A549 (cell line): ENCODE measurements around the gene ARHGAP12. TPM values are rescaled to one million over a fixed set of nuclear protein-coding genes. Genes with fewer than 3 reads are reported as not detected.
"Not testable (repeated sequence)": the region's sequence is repeated elsewhere in the genome, so short reads cannot be mapped to it uniquely, and the experiment has no call there.

Experiments used
- ATAC-seq, 2 experiments: fragments of 200-7000 bp in 1 of 2; fragments of >200 bp in 1 of 2; cut with Nextera tagmentation in 1 of 2; cut with Tn5 transposase in 1 of 2; 3 replicates each; pipeline versions ENCODE4 v1.8.0 to v1.9.1; 2018 to 2020; ENCODE audit warnings: mild to moderate bottlenecking in 1 of 2, moderate library complexity in 1 of 2
- CTCF ChIA-PET: fragments of 300-600 bp; sonication (Branson Sonifier 250); formaldehyde crosslinking; extraction: SDS; loops from one replicate; lab custom pipeline; 2021; ENCODE audit warnings: antibody characterized with exemption, inconsistent platforms; lab: Yijun Ruan, JAX
- POLR2A ChIA-PET: fragments of 350-600 bp; formaldehyde crosslinking; extraction: SDS; loops from one replicate; lab custom pipeline; 2021; ENCODE audit warnings: antibody characterized with exemption, inconsistent platforms; lab: Yijun Ruan, JAX
- DNase-seq, 2 experiments: peaks; one replicate each; pipeline versions ENCODE4 v3.0.0 to v3.0.0-alpha.2; 2011 to 2016; ENCODE audit warnings: low read depth in 1 of 2, low spot score in 1 of 2
- FAIRE-seq: peaks from 2 replicates; lab custom pipeline; 2011; peaks lifted over from hg19 to GRCh38; lab: Jason Lieb, UNC
- H3K27ac ChIP-seq, 2 experiments: fragments of >200 bp; sonication (Bioruptor Twin); formaldehyde crosslinking; 3 replicates each; pipeline ENCODE4 v1.5.1; 2016 to 2017
- H3K4me1 ChIP-seq: fragments of >200 bp; sonication (Bioruptor Twin); formaldehyde crosslinking; 3 replicates; pipeline ENCODE4 v1.6.1; 2016
- H3K4me2 ChIP-seq: fragments of >200 bp; sonication (Bioruptor Twin); formaldehyde crosslinking; 3 replicates; pipeline ENCODE4 v1.6.1; 2016
- H3K4me3 ChIP-seq: fragments of >200 bp; sonication (Bioruptor Twin); formaldehyde crosslinking; 3 replicates; pipeline ENCODE4 v1.5.1; 2016
- H3K9me3 ChIP-seq: fragments of >200 bp; sonication (Bioruptor Twin); formaldehyde crosslinking; 3 replicates; pipeline ENCODE4 v1.6.1; 2016
- ATOH8 ChIP-seq: fragments of 250-450 bp; sonication (Bioruptor Pico); IDR thresholded peaks from 2 replicates; pipeline ENCODE4 v1.5.0; 2020; ENCODE audit warnings: low read depth, mild to moderate bottlenecking, moderate library complexity
- CHD4 ChIP-seq: fragments of 200-600 bp; sonication (generic); IDR thresholded peaks from 2 replicates; pipeline ENCODE4 v1.6.1; 2016; ENCODE audit warnings: antibody characterized with exemption, mild to moderate bottlenecking, borderline replicate concordance
- CTCF ChIP-seq: fragments of >200 bp; sonication (Bioruptor Twin); formaldehyde crosslinking; IDR thresholded peaks from 3 replicates; pipeline ENCODE4 v1.5.1; 2016
- E2F6 ChIP-seq: IDR thresholded peaks from 2 replicates; pipeline ENCODE4 v1.6.1; 2012; ENCODE audit warnings: low read depth, borderline replicate concordance
- EHF ChIP-seq: fragments of 250-450 bp; sonication (Bioruptor Pico); IDR thresholded peaks from 2 replicates; pipeline ENCODE4 v1.5.0; 2020; ENCODE audit warnings: mild to moderate bottlenecking
- ESRRA ChIP-seq: fragments of 150-350 bp; IDR thresholded peaks from 2 replicates; pipeline ENCODE4 v1.6.1; 2014; ENCODE audit warnings: mild to moderate bottlenecking, low read length, borderline replicate concordance
- FOSB ChIP-seq: fragments of 250-450 bp; sonication (Bioruptor Pico); IDR thresholded peaks from 2 replicates; pipeline ENCODE4 v1.5.0; 2020; ENCODE audit warnings: mild to moderate bottlenecking, moderate library complexity
- HEYL ChIP-seq: fragments of 250-450 bp; sonication (Bioruptor Pico); IDR thresholded peaks from 2 replicates; pipeline ENCODE4 v1.8.0; 2021; ENCODE audit warnings: mild to moderate bottlenecking, moderate library complexity
- MAZ ChIP-seq: fragments of 150-350 bp; IDR thresholded peaks from 2 replicates; pipeline ENCODE4 v1.6.1; 2014; ENCODE audit warnings: antibody characterized with exemption, low read depth, low read length, borderline replicate concordance
- POLR2AphosphoS2 ChIP-seq: conservative IDR thresholded peaks from 2 replicates; pipeline ENCODE4 v1.6.1; 2012; ENCODE audit warnings: low read length, improper control_type of control experiment, inconsistent platforms
- RAD21 ChIP-seq, 2 experiments: fragments of >200 bp in 1 of 2; sonication (Bioruptor Twin) in 1 of 2; formaldehyde crosslinking in 1 of 2; IDR thresholded peaks in 1 of 2; conservative IDR thresholded peaks in 1 of 2; 2 replicates in 1 of 2; 3 replicates in 1 of 2; pipeline ENCODE4 v1.6.1; 2012 to 2018; ENCODE audit warnings: inconsistent platforms in 1 of 2
- REST ChIP-seq: fragments of 200-600 bp; sonication (generic); IDR thresholded peaks from 2 replicates; pipeline ENCODE4 v1.6.1; 2016; ENCODE audit warnings: antibody characterized with exemption, mild to moderate bottlenecking, moderate library complexity
- RFX5 ChIP-seq: fragments of 450-650 bp; IDR thresholded peaks from 2 replicates; pipeline ENCODE4 v1.7.1; 2014; ENCODE audit warnings: antibody characterized with exemption, mild to moderate bottlenecking, moderate library complexity
- ZFP36 ChIP-seq: fragments of 450-650 bp; IDR thresholded peaks from 2 replicates; pipeline ENCODE4 v1.6.1; 2014; ENCODE audit warnings: borderline replicate concordance; ENCODE audit not compliant: partially characterized antibody
- ZNF302 ChIP-seq: fragments of 250-450 bp; sonication (Bioruptor Pico); IDR thresholded peaks from 2 replicates; pipeline ENCODE4 v1.9.0; 2021; ENCODE audit warnings: inconsistent platforms, mild to moderate bottlenecking, moderate library complexity
- ZSCAN20 ChIP-seq: fragments of 250-450 bp; sonication (Bioruptor Pico); IDR thresholded peaks from 2 replicates; pipeline ENCODE4 v1.8.0; 2022; ENCODE audit warnings: mild to moderate bottlenecking, moderate library complexity
- WGBS: methylation state at CpG from one replicate; pipeline ENCODE4 v1.1.6; 2017; ENCODE audit errors: missing lambda C conversion rate; 5-methylcytosine and 5-hydroxymethylcytosine counted together
- polyA plus RNA-seq, 4 experiments: library from polyadenylated mRNA; depleted of rRNA in 3 of 4; stranded (reverse); fragments of >200 nt; fragmentation: RNase III in 1 of 4; extraction: RNeasy Plus Mini Kit Qiagen cat#74134 plus additional on column Dnase treatment in 1 of 4; gene quantifications; 2 replicates in 3 of 4; 3 replicates in 1 of 4; pipeline ENCODE4 v1.2.3, GENCODE V29; 2011 to 2017

Gene ARHGAP12
- polyA plus RNA-seq, 2 of the 4 experiments (the other 2 are of a cell fraction), result 22.1 to 49.3 TPM

- FAIRE-seq, H3K27ac ChIP-seq, POLR2A ChIA-PET, H3K4me2 ChIP-seq, CTCF ChIA-PET, H3K9me3 ChIP-seq, DNase-seq, H3K4me1 ChIP-seq, ATAC-seq, H3K4me3 ChIP-seq: not testable (repeated sequence)
- no CpG with 5 or more reads among the region's 32 CpGs for WGBS
Measured at GRCh38 chr10:31969847-31970246, 41.2 kb upstream of the ARHGAP12 start.

- 67% methylated on average over 1 of the region's 1 CpG for WGBS
- no peak for FAIRE-seq
- no peak for DNase-seq
- ChIA-PET POLR2A (no interaction called here), CTCF (interaction anchor here (1.3 to 2.0 kb wide), 2 partner anchors 16 to 32 kb away, joined by 3 to 8 read pairs; no protein-coding TSS in a partner anchor)
- no peak overlapping the region for H3K4me2 ChIP-seq
- H3K9me3 ChIP-seq, result no peaks in the 10 kb centered on the region
- H3K4me1 ChIP-seq, result peaks cover 23% of the 10 kb centered on the region
- no peak overlapping the region for H3K4me3 ChIP-seq
- H3K27ac ChIP-seq, result peak overlapping the region in 1 of 2 experiments; percentile 35; a peak in 1 of 6 replicates
- TF ChIP-seq MAZ (no peak), ATOH8 (CRISPR knock-in tag) (no peak), ZSCAN20 (CRISPR knock-in tag) (no peak), CHD4 (no peak), ZFP36 (no peak), RAD21 (conservative IDR thresholded peaks at IDR 0.05 in 1 of 2, IDR thresholded peaks at IDR 0.05 in 1 of 2) (no peak), ESRRA (no peak), EHF (CRISPR knock-in tag) (no peak), RFX5 (no peak), FOSB (CRISPR knock-in tag) (no peak)
- peak; percentile 27 to 43; a peak in 3 of 6 replicates for ATAC-seq
Measured at GRCh38 chr10:31963589-31963980, 35.0 kb upstream of the ARHGAP12 start.

GRCh38 chr10:31962826-31963588, 34.4 kb upstream of the ARHGAP12 start:
- DNase-seq, result no peak
- WGBS, result 87% methylated on average over 4 of the region's 4 CpGs
- TF ChIP-seq CTCF, result no peak
- TF ChIP-seq POLR2AphosphoS2, result no peak
- no peak for TF ChIP-seq RAD21 (conservative IDR thresholded peaks at IDR 0.05 in 1 of 2, IDR thresholded peaks at IDR 0.05 in 1 of 2)
- TF ChIP-seq REST, result 0 out of 2 replicates have a peak, but pooled peaks have one; percentile 18
- TF ChIP-seq E2F6, result no peak
- no peak for TF ChIP-seq ZNF302 (CRISPR knock-in tag)
- TF ChIP-seq HEYL, result no peak
- TF ChIP-seq, all 56 proteins: peak for 1
- H3K4me3 ChIP-seq, result no peak overlapping the region
- H3K9me3 ChIP-seq, result no peaks in the 10 kb centered on the region
- peak overlapping the region in 1 of 2 experiments; percentile 35; a peak in 1 of 6 replicates for H3K27ac ChIP-seq
- ChIA-PET CTCF (interaction anchor here (1.3 to 2.2 kb wide), 4 partner anchors 15 to 101 kb away, joined by 3 to 8 read pairs (median 4); no protein-coding TSS in a partner anchor), POLR2A (no interaction called here)
- peaks cover 24% of the 10 kb centered on the region for H3K4me1 ChIP-seq
- ATAC-seq (peak; percentile 55 to 58; a peak in 4 of 6 replicates), FAIRE-seq (no peak)
- H3K4me2 ChIP-seq, result no peak overlapping the region
